ENCODE results near the gene PARP3. TPM values are rescaled to one million over a fixed set of nuclear protein-coding genes. Genes with fewer than 3 reads are reported as not detected.

Gene PARP3
- total and polyA plus RNA-seq, 9 of the 15 experiments (the other 6 are each of a cell fraction or from before 2014, with no cell fraction given), result 0.46 to 6.6 (median 4.5) TPM

DNA sequence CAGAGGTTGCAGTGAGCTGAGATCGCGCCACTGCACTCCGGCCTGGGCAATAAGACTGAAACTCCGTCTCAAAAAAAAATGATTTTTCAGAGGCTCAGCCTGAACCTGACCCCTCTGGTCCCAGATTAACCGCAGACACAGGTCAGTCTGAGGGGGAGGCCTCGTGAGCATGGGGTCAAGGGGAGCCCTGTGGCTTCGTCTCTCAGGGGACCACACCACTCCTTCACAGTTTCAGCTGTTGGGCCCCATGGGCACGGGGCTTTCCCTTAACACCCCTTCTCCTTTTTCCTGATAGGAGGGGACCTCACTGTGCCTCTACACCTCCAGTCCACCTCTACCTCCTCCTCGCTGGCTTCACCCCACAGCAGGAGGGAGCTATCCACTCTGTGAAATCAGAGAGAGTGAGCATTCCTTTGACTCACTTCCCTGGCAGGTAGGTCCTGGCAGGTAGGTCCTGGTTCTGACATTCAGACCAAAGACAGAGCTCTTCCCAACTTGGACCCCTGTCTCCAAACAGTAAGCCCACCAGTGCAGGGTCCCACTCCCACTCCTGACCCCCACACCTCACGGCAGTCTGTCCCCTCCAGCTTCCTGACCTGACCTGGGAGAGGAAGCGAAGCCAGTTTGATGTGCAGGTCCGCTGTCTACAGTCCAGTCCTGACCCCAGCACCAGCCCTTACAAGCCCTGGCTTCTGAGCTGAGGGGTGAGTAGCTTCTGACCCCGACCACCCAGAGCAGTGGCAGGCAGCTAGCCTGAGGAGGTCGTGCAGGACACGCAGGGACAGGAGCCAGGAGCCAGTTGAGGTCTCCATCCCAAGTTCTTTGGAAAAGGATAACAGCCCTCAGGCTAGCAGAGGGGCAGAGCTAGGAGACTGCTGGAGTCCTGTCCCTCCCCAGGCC, 9.4 kb upstream of the PARP3 start (continued):
- TF ChIP-seq THRAP3 (IDR thresholded peaks at IDR 0.05; ENCODE audit: borderline replicate concordance) (no peak), PRPF4 (IDR thresholded peaks at IDR 0.05; ENCODE audit: insufficient read depth, low read depth, low read length, poor library complexity, severe bottlenecking) (no peak)

DNA sequence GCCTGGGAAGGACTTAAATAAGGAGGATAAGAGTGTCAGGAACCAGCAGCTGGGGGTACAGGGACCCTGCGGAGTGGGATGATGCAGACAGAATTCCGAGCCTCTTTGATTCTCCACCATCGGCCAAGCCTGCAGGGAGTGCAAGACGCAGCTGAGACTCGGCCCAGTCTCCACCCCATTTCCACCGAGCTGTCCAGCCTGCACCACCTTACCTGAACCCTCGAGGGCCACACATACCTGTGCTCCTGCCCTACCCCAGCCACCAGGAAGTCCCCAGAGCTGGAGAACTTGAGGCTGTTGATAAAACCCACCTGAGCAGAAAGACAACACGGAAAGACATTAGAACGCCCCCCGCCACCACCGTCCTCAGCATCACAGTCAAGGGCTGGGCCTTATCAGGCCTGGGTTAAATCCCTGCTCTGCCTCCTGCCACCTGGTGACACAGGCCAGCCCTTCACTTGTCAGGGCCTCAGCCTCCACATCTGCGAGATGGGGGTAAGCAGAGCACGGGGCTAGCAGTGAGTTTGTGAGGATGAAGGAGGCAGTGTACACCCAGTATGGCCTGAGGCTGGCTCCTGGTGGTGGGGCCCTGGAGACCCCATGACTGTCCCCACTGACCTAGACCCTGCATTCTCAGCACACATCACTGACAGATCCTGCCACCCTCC, 8.6 kb upstream of the PARP3 start:
- no peaks in the 10 kb centered on the region for H3K27me3 ChIP-seq (ENCODE audit: control insufficient read depth in 2 of 2, insufficient read depth in 2 of 2, low read length in 2 of 2)
- DNase-seq (ENCODE audit: extremely low read depth in 1 of 4, low spot score in 3 of 4) (no peak), FAIRE-seq (no peak), ATAC-seq (no peak)
- BruUV-seq (replicated peaks), result no TSS peak
- POLR2A ChIA-PET, result interaction anchor here (0.5 to 1.2 kb wide), 5 partner anchors 10 to 649 kb away, joined by 3 to 4 read pairs (median 3); partner anchors contain the start of gene RPL29
- no peak overlapping the region for H2AFZ ChIP-seq (ENCODE audit: low read depth, low read length)
- peaks cover 0 to 5% of the 10 kb centered on the region in 2 experiments; a peak in 3 of 5 replicates for H3K4me1 ChIP-seq (replicated peaks in 1 of 2; ENCODE audit: control insufficient read depth in 2 of 2, insufficient read depth in 2 of 2, low read length in 2 of 2)
- no peak overlapping the region for H3K4me2 ChIP-seq (ENCODE audit: insufficient read depth, low read length)
- CTCF ChIA-PET (ENCODE audit: low intra/inter-chr PET ratio), result no interaction called here
- no peak overlapping the region for H3K27ac ChIP-seq (ENCODE audit: extremely low read depth, low read depth, low read length)
- 90% methylated on average over 10 of the region's 13 CpGs for WGBS (ENCODE audit: insufficient coverage, low coverage, missing lambda C conversion rate)
- peaks cover 3% of the 10 kb centered on the region; the same call in 2 of the 3 replicates for H3K79me2 ChIP-seq (ENCODE audit: control insufficient read depth, insufficient read depth, low read length)
- no peaks in the 10 kb centered on the region for H4K20me1 ChIP-seq (replicated peaks; ENCODE audit: control insufficient read depth, insufficient read depth, low read length)
- peaks cover 56% of the 10 kb centered on the region; the same call in 2 of the 3 replicates for H3K36me3 ChIP-seq (ENCODE audit: control insufficient read depth, insufficient read depth, low read length)
- no peaks in the 10 kb centered on the region for H3K9me1 ChIP-seq (ENCODE audit: control insufficient read depth, insufficient read depth, low read length)
- TF ChIP-seq PBX2 (CRISPR knock-in tag; IDR thresholded peaks at IDR 0.05; ENCODE audit: low read depth) (no peak), PBX2 (tag; conservative IDR thresholded peaks at IDR 0.05; ENCODE audit: low read depth) (no peak), RBFOX2 (IDR thresholded peaks at IDR 0.05; ENCODE audit: low read depth, low read length) (peak; percentile 45; the same call in 1 of the 2 replicates), POLR2G (IDR thresholded peaks at IDR 0.05; ENCODE audit: low read depth, low read length) (0 out of 2 replicates have a peak, but pooled peaks have one; percentile 12), ZBTB12 (CRISPR knock-in tag; IDR thresholded peaks at IDR 0.05) (no peak)
- intact Hi-C loops (cut with micrococcal nuclease) (no loop called here), in situ Hi-C loops (cut with MboI) (no loop called here)
- no peak overlapping the region for H3K4me3 ChIP-seq
- H3K9ac ChIP-seq (ENCODE audit: insufficient read depth in 1 of 2, low read depth in 2 of 2, low read length in 2 of 2), result no peak overlapping the region
- no peaks in the 10 kb centered on the region for H3K9me3 ChIP-seq (replicated peaks; ENCODE audit: control insufficient read depth, insufficient read depth, low read depth, low read length)
